ENCODE data around the gene TMEM14A. TPM values are rescaled to one million over a fixed set of nuclear protein-coding genes. Genes with fewer than 3 reads are reported as not detected.
"Not testable (repeated sequence)": the region's sequence is repeated elsewhere in the genome, so short reads cannot be mapped to it uniquely, and the experiment has no call there.

The TMEM14A gene
- total and polyA plus RNA-seq, 8 donors: 20.6 to 44.5 (median 41.0) TPM

- H3K27me3 ChIP-seq: no peaks in the 10 kb centered on the region
- ATAC-seq (no peak), DNase-seq (no peak)
- no peaks in the 10 kb centered on the region for H3K36me3 ChIP-seq
- H3K4me3 ChIP-seq: no peak overlapping the region
- no peaks in the 10 kb centered on the region for H3K4me1 ChIP-seq
- no peak overlapping the region for H3K27ac ChIP-seq
- no peaks in the 10 kb centered on the region for H3K9me3 ChIP-seq
- intact Hi-C loops (cut with DNase I): no loop called here
- no peak for TF ChIP-seq CTCF (IDR thresholded peaks at IDR 0.05)
Observed at GRCh38 chr6:52653151-52653550, 17.8 kb upstream of the TMEM14A start.

DNA sequence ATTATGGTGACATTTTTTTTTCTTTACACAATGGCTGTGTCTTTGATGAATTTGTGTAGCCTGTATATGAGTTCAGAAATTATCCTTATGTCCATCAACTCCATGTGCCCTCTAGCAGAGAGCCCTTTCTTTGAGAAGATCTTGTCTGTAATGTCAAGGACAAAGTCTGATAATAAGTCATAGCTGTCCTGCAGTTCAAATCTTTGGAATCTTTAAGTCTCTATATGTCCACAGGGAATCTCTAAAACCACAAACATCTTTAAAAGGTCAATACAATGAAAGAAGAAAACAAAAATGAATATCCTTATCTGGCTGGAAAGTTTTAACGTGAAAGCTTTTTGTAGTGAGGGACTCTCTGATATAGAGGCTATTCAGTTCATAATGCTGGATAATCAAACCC lies 16.9 kb upstream of the TMEM14A start:
- Histone ChIP-seq H3K36me3 (no peaks in the 10 kb centered on the region), H3K27ac (no peak overlapping the region), H3K4me3 (no peak overlapping the region), H3K9me3 (no peaks in the 10 kb centered on the region), H3K4me1 (no peaks in the 10 kb centered on the region), H3K27me3 (no peaks in the 10 kb centered on the region)
- intact Hi-C loops (cut with DNase I): no loop called here
- no peak for ATAC-seq
- TF ChIP-seq CTCF (IDR thresholded peaks at IDR 0.05): no peak
- DNase-seq: no peak

GRCh38 chr6:52654592-52654991 lies 16.3 kb upstream of the TMEM14A start:
- intact Hi-C loops (cut with DNase I): no loop called here
- no peaks in the 10 kb centered on the region for H3K9me3 ChIP-seq
- TF ChIP-seq CTCF (IDR thresholded peaks at IDR 0.05): no peak
- DNase-seq (no peak), ATAC-seq (no peak)
- H3K36me3 ChIP-seq: no peaks in the 10 kb centered on the region
- no peak overlapping the region for H3K27ac ChIP-seq
- no peaks in the 10 kb centered on the region for H3K4me1 ChIP-seq
- H3K4me3 ChIP-seq: no peak overlapping the region
- no peaks in the 10 kb centered on the region for H3K27me3 ChIP-seq

GRCh38 chr6:52655941-52656340 lies 15.0 kb upstream of the TMEM14A start:
- DNase-seq; intact Hi-C loops (cut with DNase I); ATAC-seq: not testable (repeated sequence)

GRCh38 chr6:52657870-52658269 lies 13.0 kb upstream of the TMEM14A start:
- H3K36me3 ChIP-seq: no peaks in the 10 kb centered on the region

More at GRCh38 chr6:52655941-52656340, 15.0 kb upstream of the TMEM14A start:
- H3K9me3 ChIP-seq, H3K27ac ChIP-seq, H3K4me3 ChIP-seq, H3K36me3 ChIP-seq, H3K4me1 ChIP-seq, H3K27me3 ChIP-seq: not testable (repeated sequence)

More at GRCh38 chr6:52657870-52658269, 13.0 kb upstream of the TMEM14A start:
- Histone ChIP-seq H3K4me3 (no peak overlapping the region), H3K4me1 (no peaks in the 10 kb centered on the region), H3K27ac (no peak overlapping the region), H3K27me3 (no peaks in the 10 kb centered on the region), H3K9me3 (no peaks in the 10 kb centered on the region)
- intact Hi-C loops (cut with DNase I): no loop called here
- DNase-seq: no peak
- TF ChIP-seq CTCF (IDR thresholded peaks at IDR 0.05): no peak
- no peak for ATAC-seq

Measured in left lung (tissue), 10 donors.